GM23338 (cell line): Measurements from ENCODE around the gene DTNB. TPM values are rescaled to one million over a fixed set of nuclear protein-coding genes. Genes with fewer than 3 reads are reported as not detected.

Experiments
- ATAC-seq: fragments of 200-7000 bp; cut with Tn5 transposase; 3 replicates; pipeline ENCODE4 v1.9.1; 2020
- DNase-seq: peaks from one replicate; pipeline ENCODE4 v3.0.0-alpha.2; 2015; ENCODE audit warnings: low spot score
- H2AFZ ChIP-seq: fragments of 200-600 bp; sonication (generic); 2 replicates; pipeline ENCODE4 v1.8.0; 2016; ENCODE audit warnings: antibody characterized with exemption, mild to moderate bottlenecking, moderate library complexity
- H3F3A ChIP-seq: fragments of 200-600 bp; sonication (generic); replicated peaks from 2 replicates; pipeline ENCODE4 v1.8.0; 2017; ENCODE audit warnings: antibody characterized with exemption, mixed run types, low read depth
- H3K27ac ChIP-seq: fragments of 200-600 bp; sonication (generic); 2 replicates; pipeline ENCODE4 v1.6.1; 2016; ENCODE audit warnings: low read depth
- H3K27me3 ChIP-seq: fragments of 200-600 bp; sonication (generic); 2 replicates; pipeline ENCODE4 v1.8.0; 2016; ENCODE audit warnings: mild to moderate bottlenecking, mixed run types, moderate library complexity; ENCODE audit not compliant: insufficient read depth
- H3K36me3 ChIP-seq: fragments of 200-600 bp; sonication (generic); 2 replicates; pipeline ENCODE4 v1.8.0; 2016; ENCODE audit warnings: mild to moderate bottlenecking; ENCODE audit not compliant: insufficient read depth
- H3K4me1 ChIP-seq: fragments of 200-600 bp; sonication (generic); 2 replicates; pipeline ENCODE4 v1.8.0; 2016; ENCODE audit warnings: mild to moderate bottlenecking, moderate library complexity; ENCODE audit not compliant: insufficient read depth
- H3K4me2 ChIP-seq: fragments of 200-600 bp; sonication (generic); 2 replicates; pipeline ENCODE4 v1.7.1; 2017; ENCODE audit warnings: mixed run types
- H3K4me3 ChIP-seq: fragments of 200-600 bp; sonication (generic); 2 replicates; pipeline ENCODE4 v1.6.1; 2016; ENCODE audit warnings: mixed run types
- H3K79me2 ChIP-seq: fragments of 200-600 bp; sonication (generic); replicated peaks from 2 replicates; pipeline ENCODE4 v1.8.0; 2017; ENCODE audit warnings: mild to moderate bottlenecking; ENCODE audit not compliant: insufficient read depth
- H3K9me2 ChIP-seq: fragments of 200-600 bp; sonication (generic); 2 replicates; pipeline ENCODE4 v1.8.0; 2017; ENCODE audit not compliant: insufficient read depth
- H4K20me1 ChIP-seq: fragments of 200-600 bp; sonication (generic); replicated peaks from 2 replicates; pipeline ENCODE4 v1.8.0; 2017; ENCODE audit warnings: mild to moderate bottlenecking; ENCODE audit not compliant: insufficient read depth
- H3K27ac Mint-ChIP-seq: 2 replicates; pipeline ENCODE4 v1.8.0; 2020; ENCODE audit warnings: inconsistent platforms, mild to moderate bottlenecking, moderate library complexity, mixed read lengths
- H3K27me3 Mint-ChIP-seq: 3 replicates; pipeline ENCODE4 v1.8.0; 2022; ENCODE audit warnings: low read depth, mild to moderate bottlenecking, moderate library complexity, mixed read lengths, inconsistent platforms; ENCODE audit not compliant: insufficient read depth, poor library complexity
- H3K36me3 Mint-ChIP-seq: 3 replicates; pipeline ENCODE4 v1.8.0; 2021; ENCODE audit warnings: low read depth, mild to moderate bottlenecking, inconsistent platforms, moderate library complexity, mixed read lengths
- H3K4me1 Mint-ChIP-seq: 3 replicates; pipeline ENCODE4 v1.8.0; 2020; ENCODE audit warnings: mild to moderate bottlenecking, inconsistent platforms, mixed read lengths
- H3K4me3 Mint-ChIP-seq: 3 replicates; pipeline ENCODE4 v1.8.0; 2021; ENCODE audit warnings: moderate library complexity, mild to moderate bottlenecking, inconsistent platforms, mixed read lengths
- H3K9me3 Mint-ChIP-seq: 3 replicates; pipeline ENCODE4 v1.8.0; 2020; ENCODE audit warnings: moderate library complexity, mild to moderate bottlenecking, inconsistent platforms, mixed read lengths
- CREB1 ChIP-seq: fragments of 250-450 bp; sonication (Bioruptor Pico); IDR thresholded peaks from 2 replicates; pipeline ENCODE4 v1.5.0; 2020; ENCODE audit warnings: low read depth, mild to moderate bottlenecking, moderate library complexity
- CTCF ChIP-seq, 2 experiments: fragments of 200-600 bp in 1 of 2; sonication (generic) in 1 of 2; conservative IDR thresholded peaks; 2 replicates each; pipeline versions ENCODE4 v1.5.1 to v1.6.1; 2016 to 2017; ENCODE audit warnings: antibody characterized with exemption in 2 of 2, low read depth in 2 of 2, mild to moderate bottlenecking in 2 of 2, moderate library complexity in 1 of 2
- ETS1 ChIP-seq: IDR thresholded peaks from 2 replicates; pipeline ENCODE4 v1.6.1; 2016; ENCODE audit warnings: antibody characterized with exemption
- JUNB ChIP-seq: IDR thresholded peaks from one replicate; pipeline ENCODE4 v1.6.1; 2016; ENCODE audit warnings: antibody characterized with exemption; ENCODE audit not compliant: unreplicated experiment
- POLR2AphosphoS5 ChIP-seq: IDR thresholded peaks from 2 replicates; pipeline ENCODE4 v1.6.1; 2016; ENCODE audit warnings: antibody characterized with exemption, low read depth
- STAT1 ChIP-seq: IDR thresholded peaks from one replicate; pipeline ENCODE4 v1.6.1; 2016; ENCODE audit warnings: antibody characterized with exemption; ENCODE audit not compliant: unreplicated experiment
- ZNF114 ChIP-seq: fragments of 250-450 bp; sonication (Bioruptor Pico); IDR thresholded peaks from 2 replicates; pipeline ENCODE4 v1.5.0; 2020; ENCODE audit warnings: mild to moderate bottlenecking, moderate library complexity
- ZNF331 ChIP-seq: fragments of 250-450 bp; sonication (Bioruptor Pico); IDR thresholded peaks from 2 replicates; pipeline ENCODE4 v1.5.0; 2020; ENCODE audit warnings: low read depth, mild to moderate bottlenecking, moderate library complexity
- polyA plus RNA-seq: library from polyadenylated mRNA; unstranded; fragments of >200 nt; fragmentation: Nextera tagmentation; extraction: Ambion mirVana; gene quantifications from 2 replicates; pipeline ENCODE4 v1.2.1, GENCODE V29; 2016
- total RNA-seq: library from RNA; depleted of rRNA; stranded (reverse); fragments of >200 nt; shearing (Covaris generic); gene quantifications from 2 replicates; pipeline ENCODE4 v1.2.3, GENCODE V29; 2014
- TF ChIP-seq, protein P1 (sequence below): fragments of 250-450 bp; sonication (Bioruptor Pico); IDR thresholded peaks from 2 replicates; pipeline ENCODE4 v1.5.0; 2020; ENCODE audit warnings: mild to moderate bottlenecking, moderate library complexity

Gene DTNB
- total and polyA plus RNA-seq, 2 experiments from 2014 or later: 22.1 to 29.4 TPM

- H3K27ac Mint-ChIP-seq: no peak overlapping the region
- TF ChIP-seq JUNB: no peak
- no peak for TF ChIP-seq CREB1 (CRISPR knock-in tag)
- TF ChIP-seq CTCF (conservative IDR thresholded peaks at IDR 0.05; ENCODE audit: low read depth in 2 of 2): no peak
- TF ChIP-seq ZNF114 (CRISPR knock-in tag): no peak
- no peak for TF ChIP-seq STAT1
- no peak for TF ChIP-seq POLR2AphosphoS5
- TF ChIP-seq, protein P1, sequence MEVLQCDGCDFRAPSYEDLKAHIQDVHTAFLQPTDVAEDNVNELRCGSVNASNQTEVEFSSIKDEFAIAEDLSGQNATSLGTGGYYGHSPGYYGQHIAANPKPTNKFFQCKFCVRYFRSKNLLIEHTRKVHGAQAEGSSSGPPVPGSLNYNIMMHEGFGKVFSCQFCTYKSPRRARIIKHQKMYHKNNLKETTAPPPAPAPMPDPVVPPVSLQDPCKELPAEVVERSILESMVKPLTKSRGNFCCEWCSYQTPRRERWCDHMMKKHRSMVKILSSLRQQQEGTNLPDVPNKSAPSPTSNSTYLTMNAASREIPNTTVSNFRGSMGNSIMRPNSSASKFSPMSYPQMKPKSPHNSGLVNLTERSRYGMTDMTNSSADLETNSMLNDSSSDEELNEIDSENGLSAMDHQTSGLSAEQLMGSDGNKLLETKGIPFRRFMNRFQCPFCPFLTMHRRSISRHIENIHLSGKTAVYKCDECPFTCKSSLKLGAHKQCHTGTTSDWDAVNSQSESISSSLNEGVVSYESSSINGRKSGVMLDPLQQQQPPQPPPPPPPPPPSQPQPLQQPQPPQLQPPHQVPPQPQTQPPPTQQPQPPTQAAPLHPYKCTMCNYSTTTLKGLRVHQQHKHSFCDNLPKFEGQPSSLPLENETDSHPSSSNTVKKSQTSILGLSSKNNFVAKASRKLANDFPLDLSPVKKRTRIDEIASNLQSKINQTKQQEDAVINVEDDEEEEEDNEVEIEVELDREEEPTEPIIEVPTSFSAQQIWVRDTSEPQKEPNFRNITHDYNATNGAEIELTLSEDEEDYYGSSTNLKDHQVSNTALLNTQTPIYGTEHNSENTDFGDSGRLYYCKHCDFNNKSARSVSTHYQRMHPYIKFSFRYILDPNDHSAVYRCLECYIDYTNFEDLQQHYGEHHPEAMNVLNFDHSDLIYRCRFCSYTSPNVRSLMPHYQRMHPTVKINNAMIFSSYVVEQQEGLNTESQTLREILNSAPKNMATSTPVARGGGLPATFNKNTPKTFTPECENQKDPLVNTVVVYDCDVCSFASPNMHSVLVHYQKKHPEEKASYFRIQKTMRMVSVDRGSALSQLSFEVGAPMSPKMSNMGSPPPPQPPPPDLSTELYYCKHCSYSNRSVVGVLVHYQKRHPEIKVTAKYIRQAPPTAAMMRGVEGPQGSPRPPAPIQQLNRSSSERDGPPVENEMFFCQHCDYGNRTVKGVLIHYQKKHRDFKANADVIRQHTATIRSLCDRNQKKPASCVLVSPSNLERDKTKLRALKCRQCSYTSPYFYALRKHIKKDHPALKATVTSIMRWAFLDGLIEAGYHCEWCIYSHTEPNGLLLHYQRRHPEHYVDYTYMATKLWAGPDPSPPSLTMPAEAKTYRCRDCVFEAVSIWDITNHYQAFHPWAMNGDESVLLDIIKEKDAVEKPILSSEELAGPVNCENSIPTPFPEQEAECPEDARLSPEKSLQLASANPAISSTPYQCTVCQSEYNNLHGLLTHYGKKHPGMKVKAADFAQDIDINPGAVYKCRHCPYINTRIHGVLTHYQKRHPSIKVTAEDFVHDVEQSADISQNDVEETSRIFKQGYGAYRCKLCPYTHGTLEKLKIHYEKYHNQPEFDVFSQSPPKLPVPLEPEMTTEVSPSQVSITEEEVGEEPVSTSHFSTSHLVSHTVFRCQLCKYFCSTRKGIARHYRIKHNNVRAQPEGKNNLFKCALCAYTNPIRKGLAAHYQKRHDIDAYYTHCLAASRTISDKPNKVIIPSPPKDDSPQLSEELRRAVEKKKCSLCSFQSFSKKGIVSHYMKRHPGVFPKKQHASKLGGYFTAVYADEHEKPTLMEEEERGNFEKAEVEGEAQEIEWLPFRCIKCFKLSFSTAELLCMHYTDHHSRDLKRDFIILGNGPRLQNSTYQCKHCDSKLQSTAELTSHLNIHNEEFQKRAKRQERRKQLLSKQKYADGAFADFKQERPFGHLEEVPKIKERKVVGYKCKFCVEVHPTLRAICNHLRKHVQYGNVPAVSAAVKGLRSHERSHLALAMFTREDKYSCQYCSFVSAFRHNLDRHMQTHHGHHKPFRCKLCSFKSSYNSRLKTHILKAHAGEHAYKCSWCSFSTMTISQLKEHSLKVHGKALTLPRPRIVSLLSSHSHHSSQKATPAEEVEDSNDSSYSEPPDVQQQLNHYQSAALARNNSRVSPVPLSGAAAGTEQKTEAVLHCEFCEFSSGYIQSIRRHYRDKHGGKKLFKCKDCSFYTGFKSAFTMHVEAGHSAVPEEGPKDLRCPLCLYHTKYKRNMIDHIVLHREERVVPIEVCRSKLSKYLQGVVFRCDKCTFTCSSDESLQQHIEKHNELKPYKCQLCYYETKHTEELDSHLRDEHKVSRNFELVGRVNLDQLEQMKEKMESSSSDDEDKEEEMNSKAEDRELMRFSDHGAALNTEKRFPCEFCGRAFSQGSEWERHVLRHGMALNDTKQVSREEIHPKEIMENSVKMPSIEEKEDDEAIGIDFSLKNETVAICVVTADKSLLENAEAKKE (CRISPR knock-in tag): no peak
- TF ChIP-seq ETS1: no peak
- TF ChIP-seq ZNF331 (CRISPR knock-in tag): no peak
- no peak for ATAC-seq
Measured at GRCh38 chr2:25546852-25547251, 126.5 kb downstream of the DTNB start.

More at GRCh38 chr2:25546852-25547251, 126.5 kb downstream of the DTNB start:
- H3K4me3 ChIP-seq: no peak overlapping the region
- no peak overlapping the region for H2AFZ ChIP-seq
- H4K20me1 ChIP-seq: no peaks in the 10 kb centered on the region
- H3K79me2 ChIP-seq: no peaks in the 10 kb centered on the region
- Mint-ChIP-seq H3K4me1 (no peaks in the 10 kb centered on the region), H3K27me3 (peaks cover 1% of the 10 kb centered on the region), H3K9me3 (no peaks in the 10 kb centered on the region), H3K4me3 (no peak overlapping the region), H3K36me3 (no peaks in the 10 kb centered on the region)
- no peak overlapping the region for H3K4me2 ChIP-seq
- no peaks in the 10 kb centered on the region for H3F3A ChIP-seq
- H3K27me3 ChIP-seq: no peaks in the 10 kb centered on the region
- no peaks in the 10 kb centered on the region for H3K36me3 ChIP-seq
- H3K27ac ChIP-seq: no peak overlapping the region
- no peaks in the 10 kb centered on the region for H3K4me1 ChIP-seq
- no peak for DNase-seq
- no peaks in the 10 kb centered on the region for H3K9me2 ChIP-seq
